HCT116 (cell line): ENCODE measurements around the gene CLEC20A. TPM values are rescaled to one million over a fixed set of nuclear protein-coding genes. Genes with fewer than 3 reads are reported as not detected.

ENCODE experiments used
- ATAC-seq: fragments of 200-7000 bp; cut with Tn5 transposase; 2 replicates; pipeline ENCODE4 v1.9.1; 2020; ENCODE audit warnings: mild to moderate bottlenecking, moderate library complexity
- BruUV-seq: library from RNA; stranded (reverse); fragments of 400-500 nt; replicated peaks from 2 replicates; lab custom pipeline; 2021; lab: Mats Ljungman, UMichigan
- CTCF ChIA-PET: fragments of 300-600 bp; sonication (Branson Sonifier 250); formaldehyde crosslinking; loops from one replicate; lab custom pipeline; 2021; ENCODE audit warnings: antibody characterized with exemption; lab: Charles Lee
- POLR2A ChIA-PET: fragments of 300-600, 350-600 bp; sonication (Branson Sonifier 250); formaldehyde crosslinking; loops from one replicate; lab custom pipeline; 2021; ENCODE audit warnings: antibody characterized with exemption; lab: Charles Lee
- RAD21 ChIA-PET, 2 experiments: fragments of 300-600 bp; sonication (Branson Sonifier 250); formaldehyde crosslinking; loops; one replicate each; lab custom pipeline; 2023; ENCODE audit warnings: low total read pairs in 2 of 2; ENCODE audit not compliant: uncharacterized antibody in 2 of 2, unreplicated experiment in 2 of 2, low non-redundant PET in 1 of 2; lab: Charles Lee
- DNase-seq: peaks from one replicate; pipeline ENCODE4 v3.0.0-alpha.2; 2010; ENCODE audit warnings: low read depth, low spot score
- H2AFZ ChIP-seq: fragments of 200-600 bp; shearing (Covaris generic), sonication (generic); 2 replicates; pipeline ENCODE4 v1.6.1; 2017; ENCODE audit warnings: low read depth, mixed run types, mixed read lengths, antibody characterized with exemption, low read length; ENCODE audit not compliant: poor library complexity, severe bottlenecking
- H3K27ac ChIP-seq: 2 replicates; pipeline ENCODE4 v1.5.1; 2012; ENCODE audit warnings: low read depth, low read length
- H3K27me3 ChIP-seq: fragments of 200-600 bp; sonication (generic); 2 replicates; pipeline ENCODE4 v1.6.1; 2016; ENCODE audit warnings: mixed run types, low read length, mixed read lengths; ENCODE audit not compliant: insufficient read depth
- H3K36me3 ChIP-seq, 2 experiments: fragments of 200-500 bp in 1 of 2; fragments of 200-600 bp in 1 of 2; sonication (Bioruptor generic) in 1 of 2; sonication (generic) in 1 of 2; 2 replicates each; pipeline versions ENCODE4 v1.5.1 to v1.6.1; 2014 to 2016; ENCODE audit warnings: low read length in 2 of 2, inconsistent platforms in 1 of 2, mixed read lengths in 1 of 2, mixed run types in 1 of 2; ENCODE audit not compliant: insufficient read depth in 2 of 2, control insufficient read depth in 1 of 2
- H3K4me1 ChIP-seq, 2 experiments: fragments of 200-600 bp in 1 of 2; sonication (generic) in 1 of 2; 2 replicates each; pipeline versions ENCODE4 v1.5.1 to v1.6.1; 2012 to 2017; ENCODE audit warnings: low read length in 2 of 2, inconsistent platforms in 1 of 2, mild to moderate bottlenecking in 1 of 2, mixed read lengths in 1 of 2, mixed run types in 1 of 2, moderate library complexity in 1 of 2; ENCODE audit not compliant: insufficient read depth in 2 of 2, control insufficient read depth in 1 of 2
- H3K4me2 ChIP-seq: fragments of 200-600 bp; sonication (generic); 2 replicates; pipeline ENCODE4 v1.6.1; 2017; ENCODE audit warnings: mixed run types, low read length, mixed read lengths
- H3K4me3 ChIP-seq, 2 experiments: fragments of 200-600 bp in 1 of 2; sonication (generic) in 1 of 2; replicated peaks in 1 of 2; 2 replicates each; pipeline ENCODE4 v1.5.1; 2011 to 2016; ENCODE audit warnings: low read length in 2 of 2, control low read depth in 1 of 2, low read depth in 1 of 2, mild to moderate bottlenecking in 1 of 2, mixed read lengths in 1 of 2, mixed run types in 1 of 2
- H3K79me2 ChIP-seq: fragments of 200-600 bp; sonication (generic); 2 replicates; pipeline ENCODE4 v1.6.1; 2017; ENCODE audit warnings: mild to moderate bottlenecking, mixed run types, low read length, moderate library complexity, mixed read lengths; ENCODE audit not compliant: insufficient read depth
- H3K9ac ChIP-seq: fragments of 200-600 bp; sonication (generic); 2 replicates; pipeline ENCODE4 v1.6.1; 2016; ENCODE audit warnings: low read length, mixed read lengths
- H3K9me2 ChIP-seq: fragments of 200-600 bp; sonication (generic), shearing (Covaris generic); 2 replicates; pipeline ENCODE4 v1.6.1; 2017; ENCODE audit warnings: mixed run types, mild to moderate bottlenecking, moderate library complexity; ENCODE audit not compliant: insufficient read depth
- H3K9me3 ChIP-seq, 2 experiments: fragments of 200-500 bp in 1 of 2; fragments of 200-600 bp in 1 of 2; sonication (Bioruptor generic) in 1 of 2; sonication (generic) in 1 of 2; 2 replicates each; pipeline ENCODE4 v1.6.1; 2014 to 2017; ENCODE audit warnings: low read length in 2 of 2, mixed read lengths in 2 of 2, inconsistent platforms in 1 of 2, low read depth in 1 of 2, mild to moderate bottlenecking in 1 of 2, mixed run types in 1 of 2, moderate library complexity in 1 of 2; ENCODE audit not compliant: control insufficient read depth in 1 of 2, insufficient read depth in 1 of 2
- H4K20me1 ChIP-seq: fragments of 200-600 bp; sonication (generic), shearing (Covaris generic); 2 replicates; pipeline ENCODE4 v1.6.1; 2017; ENCODE audit warnings: mixed run types, mild to moderate bottlenecking, moderate library complexity; ENCODE audit not compliant: insufficient read depth
- CTCF ChIP-seq, 3 experiments: fragments of 200-600 bp in 1 of 3; sonication (generic) in 1 of 3; IDR thresholded peaks in 2 of 3; conservative IDR thresholded peaks in 1 of 3; 2 replicates each; pipeline ENCODE4 v1.5.1; 2012 to 2017; ENCODE audit warnings: low read depth in 2 of 3, low read length in 2 of 3, antibody characterized with exemption in 1 of 3, borderline replicate concordance in 1 of 3, control low read depth in 1 of 3, mild to moderate bottlenecking in 1 of 3, mixed read lengths in 1 of 3, mixed run types in 1 of 3, moderate library complexity in 1 of 3; ENCODE audit not compliant: insufficient read depth in 1 of 3
- EGR1 ChIP-seq: IDR thresholded peaks from 2 replicates; pipeline ENCODE4 v1.6.1; 2012; ENCODE audit warnings: low read depth
- EZH2phosphoT487 ChIP-seq: fragments of 200-600 bp; IDR thresholded peaks from 2 replicates; pipeline ENCODE4 v1.6.1; 2018; ENCODE audit warnings: antibody characterized with exemption, borderline replicate concordance
- MAX ChIP-seq: IDR thresholded peaks from 2 replicates; pipeline ENCODE4 v1.6.1; 2012
- POLR2AphosphoS5 ChIP-seq: IDR thresholded peaks from 2 replicates; pipeline ENCODE4 v1.6.1; 2011; ENCODE audit warnings: mild to moderate bottlenecking, low read depth, low read length, moderate library complexity
- SP1 ChIP-seq: IDR thresholded peaks from 2 replicates; pipeline ENCODE4 v1.6.1; 2012; ENCODE audit warnings: low read depth
- ZBTB33 ChIP-seq: IDR thresholded peaks from 2 replicates; pipeline ENCODE4 v1.6.1; 2011; ENCODE audit warnings: mild to moderate bottlenecking, low read length, moderate library complexity; ENCODE audit not compliant: insufficient replicate concordance; ENCODE audit errors: extremely low read depth
- ZFX ChIP-seq: fragments of 450-650 bp; IDR thresholded peaks from 2 replicates; pipeline ENCODE4 v1.6.1; 2017
- intact Hi-C: fragments of 100-400 bp; cut with micrococcal nuclease; formaldehyde crosslinking; loops from 2 replicates; pipeline ENCODE4 v1.10.0; 2022
- total RNA-seq: library from RNA; stranded (reverse); gene quantifications from one replicate; pipeline ENCODE4 v1.2.1, GENCODE V29; 2021; ENCODE audit not compliant: unreplicated experiment

The CLEC20A gene
- total RNA-seq, 1 experiment from 2014 or later: not detected

GRCh38 chr1:178465011-178465410 lies 31.8 kb downstream of the CLEC20A start:
- no peaks in the 10 kb centered on the region; a peak in 1 of 4 replicates for H3K36me3 ChIP-seq
- ChIA-PET RAD21 (no interaction called here), POLR2A (no interaction called here), CTCF (interaction anchor here (0.8 kb wide), 1 partner anchor 36 kb away, joined by 3 read pairs; no protein-coding TSS in a partner anchor)
- TF ChIP-seq ZBTB33: no peak
- TF ChIP-seq SP1: no peak
- no peak for TF ChIP-seq EZH2phosphoT487
- no peak for TF ChIP-seq CTCF (IDR thresholded peaks at IDR 0.05 in 2 of 3, conservative IDR thresholded peaks at IDR 0.05 in 1 of 3; ENCODE audit: borderline replicate concordance in 1 of 3, insufficient read depth in 1 of 3, low read depth in 2 of 3, low read length in 2 of 3)
- TF ChIP-seq EGR1: no peak
- no peak for TF ChIP-seq MAX
- TF ChIP-seq ZFX: no peak
- TF ChIP-seq POLR2AphosphoS5: no peak
- no peaks in the 10 kb centered on the region for H3K9me3 ChIP-seq
- no peaks in the 10 kb centered on the region for H4K20me1 ChIP-seq
- H3K4me1 ChIP-seq: no peaks in the 10 kb centered on the region
- H3K4me2 ChIP-seq: no peak overlapping the region
- no TSS peak for BruUV-seq
- no peaks in the 10 kb centered on the region for H3K9me2 ChIP-seq
- intact Hi-C loops: no loop called here
- no peaks in the 10 kb centered on the region for H3K79me2 ChIP-seq
- H3K4me3 ChIP-seq: no peak overlapping the region
- H3K9ac ChIP-seq: no peak overlapping the region
- no peak for DNase-seq
- no peak overlapping the region for H3K27ac ChIP-seq
- H3K27me3 ChIP-seq: no peaks in the 10 kb centered on the region
- ATAC-seq: no peak
- H2AFZ ChIP-seq: no peak overlapping the region
